K562 (cell line): ENCODE measurements around the gene CBX2. TPM values are rescaled to one million over a fixed set of nuclear protein-coding genes. Genes with fewer than 3 reads are reported as not detected.
A peak's percentile ranks its signal among the peaks of the same experiment; 100 is the strongest.

Source experiments
- BCOR ChIP-seq: fragments of 450-650 bp; IDR thresholded peaks from 2 replicates; pipeline ENCODE4 v1.6.1; 2016
- CBFA2T2 ChIP-seq: fragments of 450-650 bp; conservative IDR thresholded peaks from 2 replicates; pipeline ENCODE4 v1.6.1; 2017; ENCODE audit warnings: mild to moderate bottlenecking
- CREM ChIP-seq: IDR thresholded peaks from 2 replicates; pipeline ENCODE4 v1.6.1; 2014; ENCODE audit warnings: antibody characterized with exemption, low read depth
- JUN ChIP-seq, 2 experiments: sonication (generic) in 1 of 2; formaldehyde crosslinking in 1 of 2; IDR thresholded peaks; 2 replicates each; pipeline versions ENCODE4 v1.6.1 to v1.8.0; 2012 to 2022; ENCODE audit warnings: borderline replicate concordance in 2 of 2, mild to moderate bottlenecking in 2 of 2, improper control_type of control experiment in 1 of 2, low read depth in 1 of 2, low read length in 1 of 2, missing genetic modification reagents in 1 of 2
- JUND ChIP-seq, 2 experiments: IDR thresholded peaks; 2 replicates in 1 of 2; 3 replicates in 1 of 2; pipeline ENCODE4 v1.6.1; 2011; ENCODE audit warnings: borderline replicate concordance in 2 of 2, low read depth in 2 of 2, low read length in 2 of 2, improper control_type of control experiment in 1 of 2, missing biosample characterization in 1 of 2, missing genetic modification characterization in 1 of 2, missing genetic modification reagents in 1 of 2
- MAFF ChIP-seq: IDR thresholded peaks from 2 replicates; pipeline ENCODE4 v1.6.1; 2012; ENCODE audit warnings: low read length, improper control_type of control experiment
- MAFG ChIP-seq: fragments of 450-650 bp; conservative IDR thresholded peaks from 2 replicates; pipeline ENCODE4 v1.6.1; 2016; ENCODE audit warnings: missing genetic modification characterization, missing compliant biosample characterization
- MCM7 ChIP-seq, 2 experiments: fragments of 450-650 bp; IDR thresholded peaks; 2 replicates each; pipeline ENCODE4 v1.6.1; 2016 to 2018
- MEIS2 ChIP-seq: fragments of 450-650 bp; IDR thresholded peaks from 2 replicates; pipeline ENCODE4 v1.6.1; 2014; ENCODE audit warnings: mild to moderate bottlenecking; ENCODE audit not compliant: partially characterized antibody
- NR1H2 ChIP-seq: sonication (generic); formaldehyde crosslinking; IDR thresholded peaks from 2 replicates; pipeline ENCODE4 v1.4.0; 2020; ENCODE audit warnings: mild to moderate bottlenecking, missing genetic modification reagents
- PHTF2 ChIP-seq: fragments of 250-450 bp; sonication (Bioruptor Pico); IDR thresholded peaks from 2 replicates; pipeline ENCODE4 v1.5.0; 2021; ENCODE audit warnings: mild to moderate bottlenecking
- RFX7 ChIP-seq: fragments of 250-450 bp; sonication (Bioruptor Pico); IDR thresholded peaks from 2 replicates; pipeline ENCODE4 v1.5.1; 2021; ENCODE audit warnings: mild to moderate bottlenecking
- RHOXF2B ChIP-seq: fragments of 250-450 bp; sonication (Bioruptor Pico); conservative IDR thresholded peaks from 2 replicates; pipeline ENCODE4 v1.5.1; 2021
- SMAD3 ChIP-seq: fragments of 450-650 bp; formaldehyde crosslinking; conservative IDR thresholded peaks from 2 replicates; pipeline ENCODE4 v1.4.0; 2020; ENCODE audit warnings: mild to moderate bottlenecking
- SMARCA5 ChIP-seq: fragments of 450-650 bp; IDR thresholded peaks from 2 replicates; pipeline ENCODE4 v1.6.1; 2016
- SNIP1 ChIP-seq: fragments of 450-650 bp; IDR thresholded peaks from 2 replicates; pipeline ENCODE4 v1.7.1; 2017; ENCODE audit warnings: low read depth, mild to moderate bottlenecking
- STAT6 ChIP-seq: sonication (generic); formaldehyde crosslinking; IDR thresholded peaks from 2 replicates; pipeline ENCODE4 v1.8.1; 2023; ENCODE audit warnings: mild to moderate bottlenecking, missing genetic modification reagents
- TCF3 ChIP-seq: sonication (generic); formaldehyde crosslinking; IDR thresholded peaks from 2 replicates; pipeline ENCODE4 v1.4.0; 2020; ENCODE audit warnings: mild to moderate bottlenecking, missing genetic modification reagents
- TOE1 ChIP-seq, 2 experiments: fragments of 450-650 bp in 1 of 2; sonication (generic) in 1 of 2; formaldehyde crosslinking in 1 of 2; IDR thresholded peaks; 2 replicates each; pipeline versions ENCODE4 v1.7.1 to v1.8.0; 2016 to 2022; ENCODE audit warnings: borderline replicate concordance in 2 of 2, mild to moderate bottlenecking in 2 of 2, antibody characterized with exemption in 1 of 2, inconsistent platforms in 1 of 2, low read depth in 1 of 2, missing genetic modification reagents in 1 of 2, moderate library complexity in 1 of 2
- ZKSCAN1 ChIP-seq: fragments of 150-350 bp; IDR thresholded peaks from 2 replicates; pipeline ENCODE4 v1.6.1; 2016; ENCODE audit warnings: low read depth, low read length
- ZMIZ1 ChIP-seq, 2 experiments: fragments of 150-350 bp in 1 of 2; IDR thresholded peaks; 2 replicates each; pipeline ENCODE4 v1.6.1; 2012 to 2016; ENCODE audit warnings: low read depth in 2 of 2, low read length in 2 of 2, mild to moderate bottlenecking in 1 of 2, moderate library complexity in 1 of 2
- ZNF121 ChIP-seq: sonication (generic); formaldehyde crosslinking; conservative IDR thresholded peaks from 2 replicates; pipeline ENCODE4 v1.8.0; 2022; ENCODE audit warnings: missing genetic modification reagents
- ZNF316 ChIP-seq: fragments of 450-650 bp; IDR thresholded peaks from 2 replicates; pipeline ENCODE4 v1.6.1; 2016
- ZNF780A ChIP-seq: fragments of 250-450 bp; sonication (Bioruptor Pico); IDR thresholded peaks from 2 replicates; pipeline ENCODE4 v1.5.0; 2021; ENCODE audit warnings: mild to moderate bottlenecking
- polyA plus RNA-seq, 8 experiments: library from polyadenylated mRNA; depleted of rRNA in 4 of 8; stranded (reverse) in 5 of 8; unstranded in 3 of 8; fragments of >200 nt; fragmentation: Nextera tagmentation in 2 of 8; fragmentation: Illumina TruSeq in 1 of 8; extraction: Ambion mirVana in 2 of 8; extraction: Trizol in 1 of 8; gene quantifications; 2 replicates each; pipeline versions ENCODE4 v1.2.1 to v1.2.3, GENCODE V29; 2011 to 2014; ENCODE audit warnings: inconsistent platforms in 1 of 8, missing spikeins in 1 of 8
- total RNA-seq, 7 experiments: library from RNA; depleted of rRNA in 6 of 7; stranded (reverse); fragments of >200 nt in 6 of 7; fragmentation: Illumina TruSeq in 2 of 7; extraction: Trizol in 2 of 7; gene quantifications; 2 replicates each; pipeline versions ENCODE4 v1.2.1 to v1.2.3, GENCODE V29; 2011 to 2021; ENCODE audit warnings: low replicate concordance in 1 of 7

CBX2 gene
- total and polyA plus RNA-seq, 9 of the 15 experiments (the other 6 are each of a cell fraction or from before 2014, with no cell fraction given): 0.66 to 26.9 (median 13.9) TPM

GRCh38 chr17:79796763-79797491 is 19.0 kb downstream of the CBX2 start, which contains the start of gene CBX8 (continued):
- peak; percentile 93 for TF ChIP-seq CREM
- no peak for TF ChIP-seq ZNF121 (CRISPR knock-in tag)
- TF ChIP-seq PHTF2: no peak
- no peak for TF ChIP-seq NR1H2 (CRISPR knock-in tag)
- TF ChIP-seq ZNF316: no peak
- TF ChIP-seq MAFG: no peak
- TF ChIP-seq CBFA2T2: no peak
- no peak for TF ChIP-seq RHOXF2B (CRISPR knock-in tag)
- no peak for TF ChIP-seq ZNF780A (CRISPR knock-in tag)
- no peak for TF ChIP-seq SNIP1
- TF ChIP-seq ZMIZ1 (IDR thresholded peaks at IDR 0.05; ENCODE audit: low read depth in 2 of 2, low read length in 2 of 2): no peak
- TF ChIP-seq ZKSCAN1: 0 out of 2 replicates have a peak, but pooled peaks have one; percentile 2
- no peak for TF ChIP-seq JUN (IDR thresholded peaks at IDR 0.05; ENCODE audit: borderline replicate concordance, low read depth, low read length)
- no peak for TF ChIP-seq JUN (CRISPR knock-in tag; IDR thresholded peaks at IDR 0.05; ENCODE audit: borderline replicate concordance)
- TF ChIP-seq JUND (IDR thresholded peaks at IDR 0.05; ENCODE audit: borderline replicate concordance, low read depth, low read length): peak; percentile 87
- peak; percentile 79; the same call in 1 of the 3 replicates for TF ChIP-seq JUND (tag; IDR thresholded peaks at IDR 0.05; ENCODE audit: borderline replicate concordance, low read depth, low read length)
- TF ChIP-seq STAT6 (CRISPR knock-in tag): no peak
- TF ChIP-seq MAFF: no peak
- TF ChIP-seq TOE1 (IDR thresholded peaks at IDR 0.05; ENCODE audit: borderline replicate concordance): peak; percentile 44; the same call in 1 of the 2 replicates
- no peak for TF ChIP-seq TOE1 (CRISPR knock-in tag; IDR thresholded peaks at IDR 0.05; ENCODE audit: borderline replicate concordance, low read depth)
- TF ChIP-seq MEIS2: peak; percentile 61
- no peak for TF ChIP-seq RFX7 (CRISPR knock-in tag)
- TF ChIP-seq SMARCA5: no peak
- TF ChIP-seq TCF3 (CRISPR knock-in tag): no peak
- 0 out of 2 replicates have a peak, but pooled peaks have one; percentile 16 for TF ChIP-seq BCOR
- no peak for TF ChIP-seq SMAD3 (CRISPR knock-in tag)
- no peak for TF ChIP-seq MCM7 (IDR thresholded peaks at IDR 0.05)
